ENCODE data around the gene TYMP.

GRCh38 chr22:50567721-50568252, 38.0 kb upstream of the TYMP start:
- TF ChIP-seq CTCF (conservative IDR thresholded peaks at IDR 0.05; ENCODE audit: low read depth, low read length) (no peak), BHLHE40 (IDR thresholded peaks at IDR 0.05; ENCODE audit: low read depth, low read length) (no peak), MXI1 (IDR thresholded peaks at IDR 0.05; ENCODE audit: borderline replicate concordance, low read depth, low read length) (no peak), POLR2A (IDR thresholded peaks at IDR 0.05; ENCODE audit: low read depth, low read length) (no peak)
